HCT116 (cell line): ENCODE measurements around the gene ZBTB20. TPM values are rescaled to one million over a fixed set of nuclear protein-coding genes. Genes with fewer than 3 reads are reported as not detected.
A peak's percentile ranks its signal among the peaks of the same experiment; 100 is the strongest.

Experiments used
- ATAC-seq: fragments of 200-7000 bp; cut with Tn5 transposase; 2 replicates; pipeline ENCODE4 v1.9.1; 2020; ENCODE audit warnings: mild to moderate bottlenecking, moderate library complexity
- BruUV-seq: library from RNA; stranded (reverse); fragments of 400-500 nt; replicated peaks from 2 replicates; lab custom pipeline; 2021; lab: Mats Ljungman, UMichigan
- CTCF ChIA-PET: fragments of 300-600 bp; sonication (Branson Sonifier 250); formaldehyde crosslinking; loops from one replicate; lab custom pipeline; 2021; ENCODE audit warnings: antibody characterized with exemption; lab: Charles Lee
- POLR2A ChIA-PET: fragments of 300-600, 350-600 bp; sonication (Branson Sonifier 250); formaldehyde crosslinking; loops from one replicate; lab custom pipeline; 2021; ENCODE audit warnings: antibody characterized with exemption; lab: Charles Lee
- RAD21 ChIA-PET, 2 experiments: fragments of 300-600 bp; sonication (Branson Sonifier 250); formaldehyde crosslinking; loops; one replicate each; lab custom pipeline; 2023; ENCODE audit warnings: low total read pairs in 2 of 2; ENCODE audit not compliant: uncharacterized antibody in 2 of 2, unreplicated experiment in 2 of 2, low non-redundant PET in 1 of 2; lab: Charles Lee
- DNase-seq: peaks from one replicate; pipeline ENCODE4 v3.0.0-alpha.2; 2010; ENCODE audit warnings: low read depth, low spot score
- H2AFZ ChIP-seq: fragments of 200-600 bp; shearing (Covaris generic), sonication (generic); 2 replicates; pipeline ENCODE4 v1.6.1; 2017; ENCODE audit warnings: low read depth, mixed run types, mixed read lengths, antibody characterized with exemption, low read length; ENCODE audit not compliant: poor library complexity, severe bottlenecking
- H3K27ac ChIP-seq: 2 replicates; pipeline ENCODE4 v1.5.1; 2012; ENCODE audit warnings: low read depth, low read length
- H3K27me3 ChIP-seq: fragments of 200-600 bp; sonication (generic); 2 replicates; pipeline ENCODE4 v1.6.1; 2016; ENCODE audit warnings: mixed run types, low read length, mixed read lengths; ENCODE audit not compliant: insufficient read depth
- H3K36me3 ChIP-seq, 2 experiments: fragments of 200-500 bp in 1 of 2; fragments of 200-600 bp in 1 of 2; sonication (Bioruptor generic) in 1 of 2; sonication (generic) in 1 of 2; 2 replicates each; pipeline versions ENCODE4 v1.5.1 to v1.6.1; 2014 to 2016; ENCODE audit warnings: low read length in 2 of 2, inconsistent platforms in 1 of 2, mixed read lengths in 1 of 2, mixed run types in 1 of 2; ENCODE audit not compliant: insufficient read depth in 2 of 2, control insufficient read depth in 1 of 2
- H3K4me1 ChIP-seq, 2 experiments: fragments of 200-600 bp in 1 of 2; sonication (generic) in 1 of 2; 2 replicates each; pipeline versions ENCODE4 v1.5.1 to v1.6.1; 2012 to 2017; ENCODE audit warnings: low read length in 2 of 2, inconsistent platforms in 1 of 2, mild to moderate bottlenecking in 1 of 2, mixed read lengths in 1 of 2, mixed run types in 1 of 2, moderate library complexity in 1 of 2; ENCODE audit not compliant: insufficient read depth in 2 of 2, control insufficient read depth in 1 of 2
- H3K4me2 ChIP-seq: fragments of 200-600 bp; sonication (generic); 2 replicates; pipeline ENCODE4 v1.6.1; 2017; ENCODE audit warnings: mixed run types, low read length, mixed read lengths
- H3K4me3 ChIP-seq, 2 experiments: fragments of 200-600 bp in 1 of 2; sonication (generic) in 1 of 2; replicated peaks in 1 of 2; 2 replicates each; pipeline ENCODE4 v1.5.1; 2011 to 2016; ENCODE audit warnings: low read length in 2 of 2, control low read depth in 1 of 2, low read depth in 1 of 2, mild to moderate bottlenecking in 1 of 2, mixed read lengths in 1 of 2, mixed run types in 1 of 2
- H3K79me2 ChIP-seq: fragments of 200-600 bp; sonication (generic); 2 replicates; pipeline ENCODE4 v1.6.1; 2017; ENCODE audit warnings: mild to moderate bottlenecking, mixed run types, low read length, moderate library complexity, mixed read lengths; ENCODE audit not compliant: insufficient read depth
- H3K9ac ChIP-seq: fragments of 200-600 bp; sonication (generic); 2 replicates; pipeline ENCODE4 v1.6.1; 2016; ENCODE audit warnings: low read length, mixed read lengths
- H3K9me2 ChIP-seq: fragments of 200-600 bp; sonication (generic), shearing (Covaris generic); 2 replicates; pipeline ENCODE4 v1.6.1; 2017; ENCODE audit warnings: mixed run types, mild to moderate bottlenecking, moderate library complexity; ENCODE audit not compliant: insufficient read depth
- H3K9me3 ChIP-seq, 2 experiments: fragments of 200-500 bp in 1 of 2; fragments of 200-600 bp in 1 of 2; sonication (Bioruptor generic) in 1 of 2; sonication (generic) in 1 of 2; 2 replicates each; pipeline ENCODE4 v1.6.1; 2014 to 2017; ENCODE audit warnings: low read length in 2 of 2, mixed read lengths in 2 of 2, inconsistent platforms in 1 of 2, low read depth in 1 of 2, mild to moderate bottlenecking in 1 of 2, mixed run types in 1 of 2, moderate library complexity in 1 of 2; ENCODE audit not compliant: control insufficient read depth in 1 of 2, insufficient read depth in 1 of 2
- H4K20me1 ChIP-seq: fragments of 200-600 bp; sonication (generic), shearing (Covaris generic); 2 replicates; pipeline ENCODE4 v1.6.1; 2017; ENCODE audit warnings: mixed run types, mild to moderate bottlenecking, moderate library complexity; ENCODE audit not compliant: insufficient read depth
- CBX3 ChIP-seq: IDR thresholded peaks from 2 replicates; pipeline ENCODE4 v1.6.1; 2012; ENCODE audit warnings: low read depth
- ELF1 ChIP-seq: IDR thresholded peaks from 2 replicates; pipeline ENCODE4 v1.6.1; 2012; ENCODE audit warnings: low read depth, borderline replicate concordance
- EZH2 ChIP-seq: fragments of 200-600 bp; sonication (generic); IDR thresholded peaks from 2 replicates; pipeline ENCODE4 v1.6.1; 2017; ENCODE audit warnings: antibody characterized with exemption, mixed run types
- FOSL1 ChIP-seq: IDR thresholded peaks from 2 replicates; pipeline ENCODE4 v1.6.1; 2012; ENCODE audit warnings: low read depth
- POLR2A ChIP-seq: IDR thresholded peaks from 2 replicates; pipeline ENCODE4 v1.7.0; 2011; ENCODE audit warnings: borderline replicate concordance; ENCODE audit not compliant: insufficient read depth, insufficient read length; ENCODE audit errors: extremely low read depth
- REST ChIP-seq: IDR thresholded peaks from 2 replicates; pipeline ENCODE4 v1.6.1; 2012; ENCODE audit warnings: low read depth
- YY1 ChIP-seq: IDR thresholded peaks from 2 replicates; pipeline ENCODE4 v1.6.1; 2011; ENCODE audit warnings: low read length, low read depth, moderate library complexity, mild to moderate bottlenecking; ENCODE audit not compliant: insufficient replicate concordance; ENCODE audit errors: extremely low read depth
- intact Hi-C: fragments of 100-400 bp; cut with micrococcal nuclease; formaldehyde crosslinking; loops from 2 replicates; pipeline ENCODE4 v1.10.0; 2022
- total RNA-seq: library from RNA; stranded (reverse); gene quantifications from one replicate; pipeline ENCODE4 v1.2.1, GENCODE V29; 2021; ENCODE audit not compliant: unreplicated experiment

Gene ZBTB20
- total RNA-seq, 1 experiment from 2014 or later: 42.1 TPM

GRCh38 chr3:114421204-114421603 lies 725.9 kb downstream of the ZBTB20 start:
- ChIA-PET POLR2A (no interaction called here), CTCF (interaction anchor here (1.3 to 1.9 kb wide), 2 partner anchors 10 to 17 kb away, joined by 3 to 6 read pairs; no protein-coding TSS in a partner anchor), RAD21 (no interaction called here)
- intact Hi-C loops: no loop called here
- H3K79me2 ChIP-seq: peaks cover 97% of the 10 kb centered on the region
- H4K20me1 ChIP-seq: 0 out of 2 replicates have a peak, but pooled peaks cover 3% of the 10 kb centered on the region
- no peaks in the 10 kb centered on the region for H3K27me3 ChIP-seq
- DNase-seq: no peak
- H3K27ac ChIP-seq: no peak overlapping the region
- H3K9me2 ChIP-seq: no peaks in the 10 kb centered on the region
- no peak for ATAC-seq
- H3K4me2 ChIP-seq: no peak overlapping the region
- H2AFZ ChIP-seq: no peak overlapping the region
- TF ChIP-seq ELF1 (no peak), EZH2 (no peak), POLR2A (no peak), FOSL1 (no peak), REST (no peak), CBX3 (no peak)
- H3K4me1 ChIP-seq: peaks cover 5 to 30% of the 10 kb centered on the region in 2 experiments
- no TSS peak for BruUV-seq
- no peaks in the 10 kb centered on the region for H3K9me3 ChIP-seq
- no peak overlapping the region for H3K9ac ChIP-seq
- no peak overlapping the region for H3K4me3 ChIP-seq
- no peaks in the 10 kb centered on the region for H3K36me3 ChIP-seq

- Histone ChIP-seq H3K27me3 (no peaks in the 10 kb centered on the region), H3K27ac (no peak overlapping the region), H3K9me3 (no peaks in the 10 kb centered on the region), H2AFZ (no peak overlapping the region), H4K20me1 (no peaks in the 10 kb centered on the region), H3K4me3 (no peak overlapping the region), H3K4me1 (peaks cover 5 to 40% of the 10 kb centered on the region in 2 experiments), H3K4me2 (no peak overlapping the region), H3K9me2 (no peaks in the 10 kb centered on the region), H3K79me2 (peaks cover 99% of the 10 kb centered on the region), H3K36me3 (no peaks in the 10 kb centered on the region), H3K9ac (no peak overlapping the region)
- TF ChIP-seq REST (peak; percentile 77), YY1 (no peak)
- intact Hi-C loops: no loop called here
- ATAC-seq: no peak
- BruUV-seq: no TSS peak
- CTCF ChIA-PET: interaction anchor here (0.8 to 1.9 kb wide), 3 partner anchors 16 to 36 kb away, joined by 4 to 6 read pairs (median 5); no protein-coding TSS in a partner anchor
- no peak for DNase-seq
- RAD21 ChIA-PET: no interaction called here
- POLR2A ChIA-PET: interaction anchor here (0.6 kb wide), 1 partner anchor 20 kb away, joined by 3 read pairs; no protein-coding TSS in a partner anchor
Measured at GRCh38 chr3:114420072-114420471, 727.0 kb downstream of the ZBTB20 start.
